Measurements from ENCODE around the gene TXNDC8. TPM values are rescaled to one million over a fixed set of nuclear protein-coding genes. Genes with fewer than 3 reads are reported as not detected.
"Not testable (repeated sequence)": the region's sequence is repeated elsewhere in the genome, so short reads cannot be mapped to it uniquely, and the experiment has no call there.

The TXNDC8 gene
- total and polyA plus RNA-seq, 12 donors: not detected

- no peak for TF ChIP-seq POLR2A (IDR thresholded peaks at IDR 0.05)
- TF ChIP-seq, protein P1, sequence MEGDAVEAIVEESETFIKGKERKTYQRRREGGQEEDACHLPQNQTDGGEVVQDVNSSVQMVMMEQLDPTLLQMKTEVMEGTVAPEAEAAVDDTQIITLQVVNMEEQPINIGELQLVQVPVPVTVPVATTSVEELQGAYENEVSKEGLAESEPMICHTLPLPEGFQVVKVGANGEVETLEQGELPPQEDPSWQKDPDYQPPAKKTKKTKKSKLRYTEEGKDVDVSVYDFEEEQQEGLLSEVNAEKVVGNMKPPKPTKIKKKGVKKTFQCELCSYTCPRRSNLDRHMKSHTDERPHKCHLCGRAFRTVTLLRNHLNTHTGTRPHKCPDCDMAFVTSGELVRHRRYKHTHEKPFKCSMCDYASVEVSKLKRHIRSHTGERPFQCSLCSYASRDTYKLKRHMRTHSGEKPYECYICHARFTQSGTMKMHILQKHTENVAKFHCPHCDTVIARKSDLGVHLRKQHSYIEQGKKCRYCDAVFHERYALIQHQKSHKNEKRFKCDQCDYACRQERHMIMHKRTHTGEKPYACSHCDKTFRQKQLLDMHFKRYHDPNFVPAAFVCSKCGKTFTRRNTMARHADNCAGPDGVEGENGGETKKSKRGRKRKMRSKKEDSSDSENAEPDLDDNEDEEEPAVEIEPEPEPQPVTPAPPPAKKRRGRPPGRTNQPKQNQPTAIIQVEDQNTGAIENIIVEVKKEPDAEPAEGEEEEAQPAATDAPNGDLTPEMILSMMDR (IDR thresholded peaks at IDR 0.05): no peak
- no peak overlapping the region for H3K4me3 ChIP-seq
- no peak for DNase-seq
- intact Hi-C loops (cut with DNase I): no loop called here
- H3K27me3 ChIP-seq: no peaks in the 10 kb centered on the region
- no peaks in the 10 kb centered on the region for H3K9me3 ChIP-seq (replicated peaks in 1 of 3)
- whole genome bisulfite sequencing, 4 donors: 26 to 29% (median 27%) methylated on average over 3 of the region's 3 CpGs
- H3K4me1 ChIP-seq (replicated peaks in 1 of 2): no peaks in the 10 kb centered on the region
- H3K36me3 ChIP-seq (replicated peaks in 1 of 2): no peaks in the 10 kb centered on the region
- no peak overlapping the region for H3K27ac ChIP-seq
Observed at GRCh38 chr9:110370315-110370714, 32.7 kb upstream of the TXNDC8 start.

DNA sequence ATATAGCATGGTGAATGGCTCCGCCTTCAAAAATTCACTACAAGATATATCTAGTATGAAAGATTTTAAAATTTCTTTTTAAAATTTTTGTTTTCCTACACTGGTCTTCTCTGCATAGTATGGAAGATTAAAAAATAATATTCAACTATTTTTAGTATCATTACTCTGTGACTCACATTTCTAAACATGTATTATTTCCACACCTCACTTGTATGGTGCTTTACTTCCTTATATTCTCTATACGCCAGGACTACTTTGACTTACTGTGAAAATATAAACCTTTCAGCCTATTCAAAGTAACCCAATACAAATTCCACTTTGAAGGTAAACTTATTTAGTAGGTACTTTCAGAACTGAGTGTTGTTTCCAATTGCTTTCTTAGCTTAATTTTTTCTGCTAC is 26.8 kb upstream of the TXNDC8 start:
- intact Hi-C loops (cut with DNase I): no loop called here
- 78 to 93% (median 83%) methylated on average over 2 of the region's 2 CpGs for WGBS, 4 donors
- H3K4me1 ChIP-seq (replicated peaks in 1 of 2): no peaks in the 10 kb centered on the region
- H3K4me3 ChIP-seq: no peak overlapping the region
- no peak for TF ChIP-seq POLR2A (IDR thresholded peaks at IDR 0.05)
- TF ChIP-seq, protein P1 (IDR thresholded peaks at IDR 0.05): no peak
- no peak overlapping the region for H3K27ac ChIP-seq
- H3K9me3 ChIP-seq (replicated peaks in 1 of 3): no peaks in the 10 kb centered on the region
- no peaks in the 10 kb centered on the region for H3K27me3 ChIP-seq
- no peaks in the 10 kb centered on the region for H3K36me3 ChIP-seq (replicated peaks in 1 of 2)
- no peak for DNase-seq

DNA sequence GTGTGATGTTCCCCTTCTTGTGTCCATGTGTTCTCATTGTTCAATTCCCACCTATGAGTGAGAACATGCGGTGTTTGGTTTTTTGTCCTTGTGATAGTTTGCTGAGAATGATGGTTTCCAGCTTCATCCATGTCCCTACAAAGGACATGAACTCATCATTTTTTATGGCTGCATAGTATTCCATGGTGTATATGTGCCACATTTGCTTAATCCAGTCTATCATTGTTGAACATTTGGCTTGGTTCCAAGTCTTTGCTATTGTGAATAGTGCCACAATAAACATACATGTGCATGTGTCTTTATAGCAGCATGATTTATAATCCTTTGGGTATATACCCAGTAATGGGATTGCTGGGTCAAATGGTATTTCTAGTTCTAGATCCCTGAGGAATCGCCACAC is 21.3 kb upstream of the TXNDC8 start:
- H3K27ac ChIP-seq; H3K9me3 ChIP-seq (replicated peaks in 1 of 3); H3K4me1 ChIP-seq (replicated peaks in 1 of 2); H3K27me3 ChIP-seq; H3K36me3 ChIP-seq (replicated peaks in 1 of 2); intact Hi-C loops (cut with DNase I); DNase-seq; H3K4me3 ChIP-seq: not testable (repeated sequence)
- 83 to 96% methylated on average over 1 to 2 of the region's 2 CpGs; no CpG with 5 or more reads in 2 of the 4 donors for WGBS, 4 donors

DNA sequence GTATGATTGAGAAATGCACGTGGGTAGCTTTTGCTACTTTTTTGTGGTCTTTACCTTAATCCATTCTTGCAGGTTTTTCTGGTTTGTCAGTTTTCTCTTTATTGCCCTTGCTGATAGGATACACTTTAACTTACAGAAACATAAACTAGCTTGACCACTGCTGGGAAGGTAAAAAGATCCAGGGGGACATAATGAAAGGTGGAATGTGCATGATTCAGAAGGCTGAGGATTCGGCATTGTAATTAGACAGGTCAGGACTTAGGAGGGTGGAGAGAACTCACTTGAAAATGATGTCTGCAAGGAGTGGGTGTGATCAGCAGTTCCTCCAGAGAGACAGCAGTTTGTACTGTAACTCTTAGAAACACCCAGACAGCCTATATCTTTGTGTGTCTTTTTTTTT is 19.8 kb upstream of the TXNDC8 start:
- no peak overlapping the region for H3K27ac ChIP-seq
- intact Hi-C loops (cut with DNase I): no loop called here
- WGBS, 4 donors: 72 to 80% (median 73%) methylated on average over 2 of the region's 2 CpGs
- H3K4me3 ChIP-seq: no peak overlapping the region
- no peaks in the 10 kb centered on the region for H3K9me3 ChIP-seq (replicated peaks in 1 of 3)
- no peaks in the 10 kb centered on the region for H3K4me1 ChIP-seq (replicated peaks in 1 of 2)
- no peaks in the 10 kb centered on the region for H3K36me3 ChIP-seq (replicated peaks in 1 of 2)
- TF ChIP-seq POLR2A (IDR thresholded peaks at IDR 0.05): no peak
- TF ChIP-seq, protein P1 (IDR thresholded peaks at IDR 0.05): no peak
- no peak for DNase-seq
- H3K27me3 ChIP-seq: no peaks in the 10 kb centered on the region

- Histone ChIP-seq H3K4me1 (replicated peaks in 1 of 2) (no peaks in the 10 kb centered on the region), H3K36me3 (replicated peaks in 1 of 2) (no peaks in the 10 kb centered on the region), H3K27ac (no peak overlapping the region), H3K27me3 (no peaks in the 10 kb centered on the region), H3K9me3 (replicated peaks in 1 of 3) (no peaks in the 10 kb centered on the region), H3K4me3 (no peak overlapping the region)
- DNase-seq: no peak
- WGBS, 4 donors: 67 to 83% (median 74%) methylated on average over 4 of the region's 4 CpGs
- TF ChIP-seq POLR2A (IDR thresholded peaks at IDR 0.05): no peak
- TF ChIP-seq, protein P1 (IDR thresholded peaks at IDR 0.05): no peak
- intact Hi-C loops (cut with DNase I): no loop called here
Observed at GRCh38 chr9:110356639-110357395, 19.2 kb upstream of the TXNDC8 start.
